Activated CD4-positive, alpha-beta T cell treated with anti-CD3 and anti-CD28 coated beads, Interleukin-2, amount 50 U/mL, for 4 hours (primary cell): ENCODE data around the gene ATG4C.

ENCODE experiments used
- DNase-seq, 2 experiments: peaks; one replicate each; pipeline ENCODE4 v3.0.0-alpha.2; 2020

The ATG4C gene

GRCh38 chr1:62908168-62908695 is 124.3 kb downstream of the ATG4C start:
- DNase-seq: no peak

- DNase-seq: no peak
Measured at GRCh38 chr1:62912028-62912638, 128.2 kb downstream of the ATG4C start.
